Measurements from ENCODE around the gene SLC41A2. TPM values are rescaled to one million over a fixed set of nuclear protein-coding genes. Genes with fewer than 3 reads are reported as not detected.

SLC41A2 gene
- total and polyA plus RNA-seq, 9 of the 15 experiments (the other 6 are each of a cell fraction or from before 2014, with no cell fraction given), result 0.01 to 0.89 (median 0.16) TPM; not detected in 1

GRCh38 chr12:104955703-104956102, 2.4 kb downstream of the SLC41A2 start:
- Histone ChIP-seq H3K27me3 (ENCODE audit: control insufficient read depth in 2 of 2, insufficient read depth in 2 of 2, low read length in 2 of 2) (peaks cover 14 to 27% of the 10 kb centered on the region in 2 experiments), H3K4me1 (replicated peaks in 1 of 2; ENCODE audit: control insufficient read depth in 2 of 2, insufficient read depth in 2 of 2, low read length in 2 of 2) (peaks cover 18% of the 10 kb centered on the region in 2 experiments; a peak in 4 of 5 replicates), H3K9me1 (ENCODE audit: control insufficient read depth, insufficient read depth, low read length) (no peaks in the 10 kb centered on the region), H2AFZ (ENCODE audit: low read depth, low read length) (no peak overlapping the region), H4K20me1 (replicated peaks; ENCODE audit: control insufficient read depth, insufficient read depth, low read length) (no peaks in the 10 kb centered on the region), H3K4me2 (ENCODE audit: insufficient read depth, low read length) (no peak overlapping the region), H3K9me3 (replicated peaks; ENCODE audit: control insufficient read depth, insufficient read depth, low read depth, low read length) (no peaks in the 10 kb centered on the region), H3K27ac (ENCODE audit: extremely low read depth, low read depth, low read length) (no peak overlapping the region), H3K36me3 (ENCODE audit: control insufficient read depth, insufficient read depth, low read length) (no peaks in the 10 kb centered on the region), H3K9ac (ENCODE audit: insufficient read depth in 1 of 2, low read depth in 2 of 2, low read length in 2 of 2) (no peak overlapping the region), H3K79me2 (ENCODE audit: control insufficient read depth, insufficient read depth, low read length) (no peaks in the 10 kb centered on the region), H3K4me3 (no peak overlapping the region)
- intact Hi-C loops (cut with micrococcal nuclease) (loop anchor here (10.0 kb wide), 1 partner anchor 571 kb away; no protein-coding TSS in a partner anchor), in situ Hi-C loops (cut with MboI) (no loop called here)
- BruUV-seq (replicated peaks), result no TSS peak
- no peak for DNase-seq (ENCODE audit: extremely low read depth in 1 of 4, low spot score in 3 of 4)
- no peak for FAIRE-seq
- WGBS (ENCODE audit: insufficient coverage, low coverage, missing lambda C conversion rate), result 15% methylated on average over 2 of the region's 2 CpGs
- no peak for TF ChIP-seq ZNF197 (CRISPR knock-in tag; IDR thresholded peaks at IDR 0.05; ENCODE audit: low read depth)
- TF ChIP-seq CBX8 (IDR thresholded peaks at IDR 0.05; ENCODE audit: borderline replicate concordance, extremely low read depth, low read depth, low read length, poor library complexity, severe bottlenecking), result peak; percentile 32
- CTCF ChIA-PET (ENCODE audit: low intra/inter-chr PET ratio), result no interaction called here
- POLR2A ChIA-PET, result no interaction called here
- ATAC-seq, result no peak

GRCh38 chr12:104953323-104953722, 4.8 kb downstream of the SLC41A2 start:
- H3K4me3 ChIP-seq, result no peak overlapping the region
- no peaks in the 10 kb centered on the region for H3K36me3 ChIP-seq (ENCODE audit: control insufficient read depth, insufficient read depth, low read length)
- ATAC-seq (no peak), DNase-seq (ENCODE audit: extremely low read depth in 1 of 4, low spot score in 3 of 4) (peak in 1 of 4 experiments; percentile 4), FAIRE-seq (no peak)
- no TSS peak for BruUV-seq (replicated peaks)
- H3K27me3 ChIP-seq (ENCODE audit: control insufficient read depth in 2 of 2, insufficient read depth in 2 of 2, low read length in 2 of 2), result peaks cover 22 to 38% of the 10 kb centered on the region in 2 experiments
- peaks cover 0 to 9% of the 10 kb centered on the region in 2 experiments; a peak in 2 of 5 replicates for H3K4me1 ChIP-seq (replicated peaks in 1 of 2; ENCODE audit: control insufficient read depth in 2 of 2, insufficient read depth in 2 of 2, low read length in 2 of 2)
- intact Hi-C loops (cut with micrococcal nuclease), result loop anchor here (5.0 to 10.0 kb wide), 2 partner anchors 91 to 569 kb away; no protein-coding TSS in a partner anchor
- TF ChIP-seq ZNF444 (CRISPR knock-in tag; IDR thresholded peaks at IDR 0.05) (no peak), HDAC1 (IDR thresholded peaks at IDR 0.05) (no peak), ID3 (CRISPR knock-in tag; IDR thresholded peaks at IDR 0.05) (no peak), ID3 (tag; IDR thresholded peaks at IDR 0.05) (peak; percentile 48; the same call in 1 of the 2 replicates)
- in situ Hi-C loops (cut with MboI), result no loop called here
- no peaks in the 10 kb centered on the region for H3K9me1 ChIP-seq (ENCODE audit: control insufficient read depth, insufficient read depth, low read length)
- ChIA-PET CTCF (ENCODE audit: low intra/inter-chr PET ratio) (no interaction called here), POLR2A (interaction anchor here (0.8 kb wide), 1 partner anchor 13 kb away, joined by 3 read pairs; no protein-coding TSS in a partner anchor)
- no peak overlapping the region for H3K4me2 ChIP-seq (ENCODE audit: insufficient read depth, low read length)
- no peaks in the 10 kb centered on the region for H3K9me3 ChIP-seq (replicated peaks; ENCODE audit: control insufficient read depth, insufficient read depth, low read depth, low read length)
- no peak overlapping the region for H3K9ac ChIP-seq (ENCODE audit: insufficient read depth in 1 of 2, low read depth in 2 of 2, low read length in 2 of 2)
- no peak overlapping the region for H3K27ac ChIP-seq (ENCODE audit: extremely low read depth, low read depth, low read length)
- H4K20me1 ChIP-seq (replicated peaks; ENCODE audit: control insufficient read depth, insufficient read depth, low read length), result no peaks in the 10 kb centered on the region
- no peak overlapping the region for H2AFZ ChIP-seq (ENCODE audit: low read depth, low read length)
- 0% methylated on average over 2 of the region's 2 CpGs for WGBS (ENCODE audit: insufficient coverage, low coverage, missing lambda C conversion rate)
- no peaks in the 10 kb centered on the region for H3K79me2 ChIP-seq (ENCODE audit: control insufficient read depth, insufficient read depth, low read length)

Measured in K562 (cell line).